IMR-90 (cell line): ENCODE data around the gene WDR91. TPM values are rescaled to one million over a fixed set of nuclear protein-coding genes. Genes with fewer than 3 reads are reported as not detected.

ENCODE experiments used
- ATAC-seq: fragments of 200-7000 bp; cut with Tn5 transposase; 2 replicates; pipeline ENCODE4 v1.9.1; 2020; ENCODE audit warnings: low read depth, mild to moderate bottlenecking, moderate library complexity
- BruUV-seq: library from RNA; stranded (reverse); fragments of 400-500 nt; replicated peaks from 2 replicates; lab custom pipeline; 2021; lab: Mats Ljungman, UMichigan
- CTCF ChIA-PET: fragments of 300-600 bp; formaldehyde crosslinking; extraction: SDS; loops from one replicate; lab custom pipeline; 2021; ENCODE audit warnings: antibody characterized with exemption; lab: Yijun Ruan, JAX
- POLR2A ChIA-PET: fragments of 300-600 bp; sonication (Branson Sonifier 250); formaldehyde crosslinking; loops from one replicate; lab custom pipeline; 2022; ENCODE audit warnings: antibody characterized with exemption; ENCODE audit not compliant: unreplicated experiment; lab: Charles Lee
- DNase-seq: peaks from one replicate; pipeline ENCODE4 v3.0.0; 2013
- H2AFZ ChIP-seq: replicated peaks from 2 replicates; pipeline ENCODE3; 2013; ENCODE audit warnings: low read length, mild to moderate bottlenecking; ENCODE audit not compliant: poor library complexity
- H2AK5ac ChIP-seq: 2 replicates; pipeline ENCODE4 v1.6.1; 2013; ENCODE audit warnings: low read depth, low read length, inconsistent platforms
- H2AK9ac ChIP-seq: replicated peaks from 2 replicates; pipeline ENCODE3; 2013; ENCODE audit warnings: mild to moderate bottlenecking, low read depth, low read length, moderate library complexity; ENCODE audit not compliant: poor library complexity
- H2BK120ac ChIP-seq: 2 replicates; pipeline ENCODE4 v1.6.1; 2013; ENCODE audit warnings: low read depth, low read length, inconsistent platforms
- H2BK15ac ChIP-seq: 3 replicates; pipeline ENCODE4 v1.6.1; 2013; ENCODE audit warnings: low read depth, low read length, inconsistent platforms
- H2BK20ac ChIP-seq: 2 replicates; pipeline ENCODE4 v1.6.1; 2013; ENCODE audit warnings: low read depth, mild to moderate bottlenecking, inconsistent platforms, low read length, moderate library complexity
- H2BK5ac ChIP-seq: 2 replicates; pipeline ENCODE4 v1.6.1; 2013; ENCODE audit warnings: mild to moderate bottlenecking, low read depth, low read length, inconsistent platforms; ENCODE audit not compliant: poor library complexity, severe bottlenecking
- H3K14ac ChIP-seq: replicated peaks from 2 replicates; pipeline ENCODE4 v1.6.1; 2013; ENCODE audit warnings: low read depth, low read length, inconsistent platforms
- H3K18ac ChIP-seq: 2 replicates; pipeline ENCODE4 v1.6.1; 2013; ENCODE audit warnings: low read depth, low read length, control low read depth
- H3K23ac ChIP-seq: 2 replicates; pipeline ENCODE4 v1.6.1; 2013; ENCODE audit warnings: low read depth, low read length, inconsistent platforms
- H3K27ac ChIP-seq: 2 replicates; pipeline ENCODE4 v1.5.1; 2013; ENCODE audit warnings: mild to moderate bottlenecking, control low read depth, low read length; ENCODE audit not compliant: insufficient read depth
- H3K27me3 ChIP-seq: 2 replicates; pipeline ENCODE4 v1.6.1; 2013; ENCODE audit warnings: low read length; ENCODE audit not compliant: control insufficient read depth, insufficient read depth
- H3K36me3 ChIP-seq: 2 replicates; pipeline ENCODE4 v1.6.1; 2013; ENCODE audit warnings: low read length, mixed read lengths; ENCODE audit not compliant: control insufficient read depth, insufficient read depth
- H3K4ac ChIP-seq: 2 replicates; pipeline ENCODE4 v1.6.1; 2013; ENCODE audit warnings: low read depth, low read length, inconsistent platforms
- H3K4me1 ChIP-seq: 2 replicates; pipeline ENCODE4 v1.6.1; 2013; ENCODE audit warnings: low read length, mixed read lengths; ENCODE audit not compliant: control insufficient read depth, insufficient read depth
- H3K4me2 ChIP-seq: 2 replicates; pipeline ENCODE4 v1.6.1; 2013; ENCODE audit warnings: low read depth, mild to moderate bottlenecking, control low read depth, low read length, moderate library complexity
- H3K4me3 ChIP-seq: 2 replicates; pipeline ENCODE4 v1.5.1; 2013; ENCODE audit warnings: low read depth, mild to moderate bottlenecking, control low read depth, low read length, moderate library complexity; ENCODE audit not compliant: insufficient read depth
- H3K56ac ChIP-seq: 2 replicates; pipeline ENCODE4 v1.6.1; 2013; ENCODE audit warnings: low read length, inconsistent platforms; ENCODE audit not compliant: insufficient read depth; ENCODE audit errors: extremely low read depth
- H3K79me1 ChIP-seq, 2 experiments: 2 replicates each; pipeline ENCODE4 v1.6.1; 2013; ENCODE audit warnings: low read length in 2 of 2, inconsistent platforms in 1 of 2, low read depth in 1 of 2
- H3K9ac ChIP-seq: 2 replicates; pipeline ENCODE4 v1.6.1; 2013; ENCODE audit warnings: low read depth, low read length, control low read depth
- H3K9me1 ChIP-seq: 2 replicates; pipeline ENCODE4 v1.6.1; 2013; ENCODE audit warnings: low read length, inconsistent platforms; ENCODE audit not compliant: insufficient read depth
- H3K9me3 ChIP-seq: 2 replicates; pipeline ENCODE4 v1.6.1; 2013; ENCODE audit warnings: low read length; ENCODE audit not compliant: control insufficient read depth, insufficient read depth
- H4K20me1 ChIP-seq: 2 replicates; pipeline ENCODE4 v1.6.1; 2013; ENCODE audit warnings: low read length, inconsistent platforms; ENCODE audit not compliant: insufficient read depth
- H4K5ac ChIP-seq: 2 replicates; pipeline ENCODE4 v1.6.1; 2013; ENCODE audit warnings: mild to moderate bottlenecking, low read depth, low read length, control low read depth
- H4K8ac ChIP-seq, 2 experiments: 2 replicates each; pipeline ENCODE4 v1.6.1; 2013; ENCODE audit warnings: low read depth in 2 of 2, low read length in 2 of 2, control low read depth in 1 of 2, inconsistent platforms in 1 of 2
- H4K91ac ChIP-seq: 2 replicates; pipeline ENCODE4 v1.6.1; 2013; ENCODE audit warnings: low read depth, low read length, inconsistent platforms; ENCODE audit not compliant: insufficient read depth
- BHLHE40 ChIP-seq: fragments of 150-350 bp; IDR thresholded peaks from 2 replicates; pipeline ENCODE4 v1.6.1; 2016; ENCODE audit warnings: mild to moderate bottlenecking, low read depth, low read length
- CHD1 ChIP-seq: IDR thresholded peaks from 2 replicates; pipeline ENCODE4 v1.6.1; 2012; ENCODE audit warnings: low read depth, low read length, improper control_type of control experiment
- ELK1 ChIP-seq: fragments of 150-350 bp; IDR thresholded peaks from 2 replicates; pipeline ENCODE4 v1.6.1; 2016; ENCODE audit warnings: low read depth, mild to moderate bottlenecking, low read length, moderate library complexity, borderline replicate concordance
- FOS ChIP-seq: fragments of 150-350 bp; IDR thresholded peaks from 2 replicates; pipeline ENCODE4 v1.6.1; 2016; ENCODE audit warnings: low read depth, low read length
- MAFK ChIP-seq: IDR thresholded peaks from 2 replicates; pipeline ENCODE4 v1.6.1; 2012; ENCODE audit warnings: low read depth, low read length, improper control_type of control experiment
- MXI1 ChIP-seq: IDR thresholded peaks from 2 replicates; pipeline ENCODE4 v1.6.1; 2012; ENCODE audit warnings: low read depth, mild to moderate bottlenecking, low read length, moderate library complexity, borderline replicate concordance
- NFE2L2 ChIP-seq: fragments of 150-350 bp; IDR thresholded peaks from 2 replicates; pipeline ENCODE4 v1.6.1; 2016; ENCODE audit warnings: low read depth, mild to moderate bottlenecking, low read length
- POLR2A ChIP-seq: IDR thresholded peaks from 2 replicates; pipeline ENCODE4 v1.6.1; 2012; ENCODE audit warnings: mild to moderate bottlenecking, low read depth, low read length
- RAD21 ChIP-seq: IDR thresholded peaks from 2 replicates; pipeline ENCODE4 v1.6.1; 2012; ENCODE audit warnings: low read length, improper control_type of control experiment
- RCOR1 ChIP-seq: IDR thresholded peaks from 2 replicates; pipeline ENCODE4 v1.6.1; 2012; ENCODE audit warnings: mild to moderate bottlenecking, low read length, improper control_type of control experiment; ENCODE audit not compliant: insufficient replicate concordance
- RFX5 ChIP-seq: IDR thresholded peaks from 2 replicates; pipeline ENCODE4 v1.8.0; 2012; ENCODE audit warnings: low read depth, mild to moderate bottlenecking, low read length, moderate library complexity
- SMC3 ChIP-seq: fragments of 150-350 bp; IDR thresholded peaks from 2 replicates; pipeline ENCODE4 v1.6.1; 2016; ENCODE audit warnings: low read depth, mild to moderate bottlenecking, antibody characterized with exemption, low read length, moderate library complexity
- WGBS, 2 experiments: methylation state at CpG; one replicate each; pipeline versions ENCODE4 v1.1.5 to v1.1.7; 2013; ENCODE audit warnings: missing lambda C conversion rate in 2 of 2; ENCODE audit not compliant: insufficient read length in 1 of 2; ENCODE audit errors: extremely low coverage in 2 of 2; 5-methylcytosine and 5-hydroxymethylcytosine counted together
- dilution Hi-C: fragments of 300-500 bp; cut with HindIII; formaldehyde crosslinking; loops from one replicate; pipeline ENCODE4 v1.14.3; 2018; ENCODE audit warnings: low sequenced_read_pairs; ENCODE audit not compliant: unreplicated experiment
- in situ Hi-C: fragments of 300-500 bp; cut with MboI; formaldehyde crosslinking; loops from 3 replicates; pipeline ENCODE4 v1.14.3; 2019; ENCODE audit warnings: low sequenced_read_pairs, inconsistent platforms, mixed read lengths
- intact Hi-C: fragments of 100-400 bp; cut with micrococcal nuclease; formaldehyde crosslinking; loops from 2 replicates; pipeline ENCODE4 v1.10.0; 2022
- polyA plus RNA-seq, 3 experiments: library from polyadenylated mRNA; depleted of rRNA; stranded (reverse); fragments of >200 nt; gene quantifications; 2 replicates each; pipeline ENCODE4 v1.2.3, GENCODE V29; 2012; ENCODE audit warnings: low replicate concordance in 1 of 3
- total RNA-seq: library from RNA; depleted of rRNA; stranded (reverse); fragments of >200 nt; gene quantifications from 2 replicates; pipeline ENCODE4 v1.2.3, GENCODE V29; 2012
- TF ChIP-seq, protein P1 (sequence below): conservative IDR thresholded peaks from 2 replicates; pipeline ENCODE4 v1.5.1; 2012; ENCODE audit warnings: mild to moderate bottlenecking, low read depth, low read length, improper control_type of control experiment
- TF ChIP-seq, protein P2 (sequence below): fragments of 150-350 bp; IDR thresholded peaks from 2 replicates; pipeline ENCODE4 v1.6.1; 2017; ENCODE audit warnings: mild to moderate bottlenecking, antibody characterized with exemption, low read length, low read depth

Gene WDR91
- total and polyA plus RNA-seq, 2 of the 4 experiments (the other 2 are of a cell fraction): 5.2 to 10.3 TPM

GRCh38 chr7:135215698-135216097 lies 4.4 kb upstream of the WDR91 start (continued):
- TF ChIP-seq MXI1 (no peak), POLR2A (no peak), MAFK (no peak), NFE2L2 (no peak), RCOR1 (no peak), BHLHE40 (no peak), SMC3 (no peak), CHD1 (no peak)

- POLR2A ChIA-PET: no interaction called here
- 100% methylated on average over 1 of the region's 4 CpGs; no CpG with 5 or more reads in 1 of the 2 experiments for WGBS, 2 experiments
- ATAC-seq: no peak
Observed at GRCh38 chr7:135215180-135215579, 3.9 kb upstream of the WDR91 start.

More at GRCh38 chr7:135215180-135215579, 3.9 kb upstream of the WDR91 start:
- Histone ChIP-seq H2BK20ac (no peak overlapping the region), H3K79me1 (peaks cover 0 to 9% of the 10 kb centered on the region in 2 experiments; a peak in 2 of 4 replicates), H2BK5ac (no peak overlapping the region), H2AK5ac (no peak overlapping the region), H3K36me3 (no peaks in the 10 kb centered on the region), H4K5ac (no peak overlapping the region), H2AK9ac (peak overlapping the region; percentile 63), H2AFZ (no peak overlapping the region), H3K27ac (no peak overlapping the region), H3K23ac (no peak overlapping the region), H4K20me1 (no peaks in the 10 kb centered on the region), H2BK120ac (no peak overlapping the region), H3K4me2 (no peak overlapping the region), H4K8ac (no peak overlapping the region), H3K9me1 (no peaks in the 10 kb centered on the region), H3K18ac (no peak overlapping the region), H3K4me1 (no peaks in the 10 kb centered on the region), H3K4me3 (no peak overlapping the region), H3K9ac (no peak overlapping the region), H3K56ac (no peak overlapping the region), H3K27me3 (peaks cover 14% of the 10 kb centered on the region), H3K14ac (no peak overlapping the region), H2BK15ac (no peak overlapping the region), H4K91ac (no peak overlapping the region), H3K9me3 (no peaks in the 10 kb centered on the region), H3K4ac (no peak overlapping the region)
- in situ Hi-C loops (no loop called here), intact Hi-C loops (no loop called here), dilution Hi-C loops (no loop called here)
- TF ChIP-seq RCOR1: no peak
- no peak for TF ChIP-seq FOS
- no peak for TF ChIP-seq NFE2L2
- no peak for TF ChIP-seq RFX5
- TF ChIP-seq, protein P1, sequence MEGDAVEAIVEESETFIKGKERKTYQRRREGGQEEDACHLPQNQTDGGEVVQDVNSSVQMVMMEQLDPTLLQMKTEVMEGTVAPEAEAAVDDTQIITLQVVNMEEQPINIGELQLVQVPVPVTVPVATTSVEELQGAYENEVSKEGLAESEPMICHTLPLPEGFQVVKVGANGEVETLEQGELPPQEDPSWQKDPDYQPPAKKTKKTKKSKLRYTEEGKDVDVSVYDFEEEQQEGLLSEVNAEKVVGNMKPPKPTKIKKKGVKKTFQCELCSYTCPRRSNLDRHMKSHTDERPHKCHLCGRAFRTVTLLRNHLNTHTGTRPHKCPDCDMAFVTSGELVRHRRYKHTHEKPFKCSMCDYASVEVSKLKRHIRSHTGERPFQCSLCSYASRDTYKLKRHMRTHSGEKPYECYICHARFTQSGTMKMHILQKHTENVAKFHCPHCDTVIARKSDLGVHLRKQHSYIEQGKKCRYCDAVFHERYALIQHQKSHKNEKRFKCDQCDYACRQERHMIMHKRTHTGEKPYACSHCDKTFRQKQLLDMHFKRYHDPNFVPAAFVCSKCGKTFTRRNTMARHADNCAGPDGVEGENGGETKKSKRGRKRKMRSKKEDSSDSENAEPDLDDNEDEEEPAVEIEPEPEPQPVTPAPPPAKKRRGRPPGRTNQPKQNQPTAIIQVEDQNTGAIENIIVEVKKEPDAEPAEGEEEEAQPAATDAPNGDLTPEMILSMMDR: no peak
- TF ChIP-seq, protein P2, sequence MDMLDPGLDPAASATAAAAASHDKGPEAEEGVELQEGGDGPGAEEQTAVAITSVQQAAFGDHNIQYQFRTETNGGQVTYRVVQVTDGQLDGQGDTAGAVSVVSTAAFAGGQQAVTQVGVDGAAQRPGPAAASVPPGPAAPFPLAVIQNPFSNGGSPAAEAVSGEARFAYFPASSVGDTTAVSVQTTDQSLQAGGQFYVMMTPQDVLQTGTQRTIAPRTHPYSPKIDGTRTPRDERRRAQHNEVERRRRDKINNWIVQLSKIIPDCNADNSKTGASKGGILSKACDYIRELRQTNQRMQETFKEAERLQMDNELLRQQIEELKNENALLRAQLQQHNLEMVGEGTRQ: no peak
- no peak for TF ChIP-seq RAD21
- no peak for TF ChIP-seq ELK1
- no peak for TF ChIP-seq SMC3
- no peak for TF ChIP-seq BHLHE40
- DNase-seq: no peak
- CTCF ChIA-PET: no interaction called here
- BruUV-seq: no TSS peak
